GM19023 (cell line): ENCODE results near the gene AP3D1.

Source experiments
- ATAC-seq: cut with Tn5 transposase; IDR thresholded peaks from one replicate; pipeline ENCODE4 v1.9.1; 2021; ENCODE audit warnings: mild to moderate bottlenecking, moderate library complexity; ENCODE audit not compliant: unreplicated experiment

Gene AP3D1

DNA sequence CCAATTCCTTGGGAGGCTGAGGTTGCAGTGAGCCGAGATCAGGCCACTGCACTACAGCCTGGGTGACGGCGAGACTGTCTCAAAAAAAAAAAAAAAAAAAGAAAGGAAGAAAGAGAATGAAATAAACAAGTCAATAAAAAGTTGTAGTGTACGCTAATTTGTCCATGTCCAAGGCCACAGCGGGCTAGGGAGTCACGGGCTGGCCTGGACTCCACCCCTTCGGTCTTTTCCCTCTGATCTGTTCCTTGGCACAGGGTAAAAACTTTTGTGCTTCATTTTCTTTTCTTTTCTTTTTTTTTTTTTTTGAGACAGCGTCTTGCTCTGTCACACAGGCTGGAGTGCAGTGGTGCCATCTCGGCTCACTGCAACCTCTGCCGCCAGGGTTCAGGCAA, 80.9 kb downstream of the AP3D1 start:
- ATAC-seq = no peak

DNA sequence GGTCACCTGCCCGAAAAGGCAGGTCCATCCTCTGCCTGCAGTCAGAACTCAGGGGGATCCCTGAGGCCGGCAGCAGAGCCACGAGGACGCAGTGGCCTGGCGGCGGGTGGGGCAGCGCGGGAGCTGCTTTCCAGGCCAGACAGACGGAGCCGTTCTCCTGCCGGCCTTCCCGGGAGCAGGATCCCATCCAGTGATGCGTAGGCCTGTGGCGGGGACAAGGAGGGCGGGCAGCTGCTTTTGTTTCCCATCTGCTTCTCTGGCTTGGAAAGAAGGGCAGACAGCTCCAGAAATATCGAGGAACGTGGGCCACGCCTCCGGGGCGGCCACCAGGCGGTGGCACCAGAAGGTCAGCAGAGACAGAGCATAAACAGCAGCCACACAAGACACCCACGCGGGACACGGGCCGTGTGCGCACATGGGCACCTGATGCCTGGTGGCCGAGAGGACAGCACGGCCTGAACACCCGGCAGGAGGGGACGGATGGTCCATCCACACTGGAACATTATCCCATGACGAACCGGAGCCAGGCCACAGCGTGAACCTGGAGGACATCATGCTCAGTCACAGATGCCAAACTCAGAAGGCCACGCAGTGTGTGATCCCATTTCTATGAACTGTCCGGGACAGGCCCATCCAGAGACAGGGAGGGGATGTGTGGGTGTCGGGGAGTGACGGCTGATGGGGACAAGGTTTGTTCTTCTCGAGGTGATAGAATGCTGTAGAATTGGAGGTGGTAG, 86.4 kb downstream of the AP3D1 start:
- no peak for ATAC-seq

DNA sequence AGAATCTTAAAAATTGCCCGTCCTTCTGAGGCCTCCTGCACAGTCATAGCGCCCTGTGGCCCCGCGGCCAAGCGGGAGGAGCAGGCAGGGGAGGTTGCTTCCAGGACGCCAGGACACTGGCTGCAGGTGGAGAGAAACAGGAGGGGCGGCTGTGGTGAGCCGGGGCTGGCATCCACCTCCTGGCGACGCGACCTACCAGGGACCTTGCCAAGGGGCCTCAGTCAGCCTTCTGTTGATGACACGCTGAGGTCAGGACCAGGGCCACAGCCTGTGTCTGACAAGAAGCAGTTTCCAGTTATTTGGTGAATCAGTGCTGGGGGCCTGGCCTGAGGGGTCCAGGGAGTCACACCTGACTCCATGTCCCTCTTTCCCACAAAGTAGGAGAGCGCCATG, 87.0 kb downstream of the AP3D1 start:
- no peak for ATAC-seq

DNA sequence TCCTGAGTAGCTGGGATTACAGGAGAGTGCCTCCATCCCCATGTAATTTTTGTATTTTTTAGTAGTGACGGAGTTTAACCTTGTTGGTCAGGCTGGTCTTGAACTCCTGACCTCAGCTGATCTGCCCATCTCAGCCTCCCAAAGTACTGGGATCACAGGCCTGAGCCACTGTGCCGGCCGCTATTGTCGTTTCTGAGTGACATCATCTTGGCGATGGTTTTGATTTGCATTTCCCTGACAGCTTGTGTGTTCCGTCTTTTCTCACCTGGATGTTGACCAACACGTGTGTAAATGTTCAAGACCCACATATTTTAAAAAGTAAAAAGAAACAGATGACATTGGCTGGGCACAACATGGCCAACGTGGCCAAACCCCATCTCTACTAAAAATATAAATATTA, 87.5 kb downstream of the AP3D1 start:
- no peak for ATAC-seq

DNA sequence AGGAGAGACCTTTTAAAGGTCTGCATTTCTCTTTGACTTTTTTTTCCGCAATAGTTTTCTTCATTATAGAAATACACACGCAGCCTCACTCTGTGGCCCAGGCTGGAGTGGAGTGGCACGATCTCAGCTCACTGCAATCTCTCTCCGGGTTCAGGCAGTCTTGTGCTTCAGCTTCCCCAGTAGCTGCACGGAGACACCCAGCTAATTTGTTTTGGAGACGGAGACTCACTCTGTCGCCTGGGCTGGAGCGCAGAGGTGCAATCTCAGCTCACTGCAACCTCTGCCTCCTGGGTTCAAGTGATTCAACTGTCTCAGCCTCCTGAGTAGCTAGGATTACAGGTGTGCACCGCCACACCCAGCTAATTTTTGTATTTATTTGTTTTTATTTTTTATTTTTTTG, 88.6 kb downstream of the AP3D1 start:
- ATAC-seq = no peak

DNA sequence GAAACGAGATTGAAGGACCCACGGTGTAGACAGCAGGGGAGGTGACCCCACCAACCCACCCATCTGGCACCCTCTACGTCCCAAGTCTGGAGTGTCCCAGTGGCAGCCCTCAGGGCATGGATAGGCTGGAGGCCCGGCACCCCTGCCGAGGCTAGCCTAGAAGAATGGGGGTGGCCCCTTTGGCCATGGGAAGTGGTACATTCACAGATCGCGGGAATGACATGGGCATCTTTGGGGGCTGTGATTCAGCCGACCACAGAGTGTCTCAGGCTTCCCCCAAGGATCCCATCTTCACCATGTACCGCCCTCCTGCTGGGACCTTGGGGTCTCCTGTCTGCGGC, 89.0 kb downstream of the AP3D1 start:
- no peak for ATAC-seq

DNA sequence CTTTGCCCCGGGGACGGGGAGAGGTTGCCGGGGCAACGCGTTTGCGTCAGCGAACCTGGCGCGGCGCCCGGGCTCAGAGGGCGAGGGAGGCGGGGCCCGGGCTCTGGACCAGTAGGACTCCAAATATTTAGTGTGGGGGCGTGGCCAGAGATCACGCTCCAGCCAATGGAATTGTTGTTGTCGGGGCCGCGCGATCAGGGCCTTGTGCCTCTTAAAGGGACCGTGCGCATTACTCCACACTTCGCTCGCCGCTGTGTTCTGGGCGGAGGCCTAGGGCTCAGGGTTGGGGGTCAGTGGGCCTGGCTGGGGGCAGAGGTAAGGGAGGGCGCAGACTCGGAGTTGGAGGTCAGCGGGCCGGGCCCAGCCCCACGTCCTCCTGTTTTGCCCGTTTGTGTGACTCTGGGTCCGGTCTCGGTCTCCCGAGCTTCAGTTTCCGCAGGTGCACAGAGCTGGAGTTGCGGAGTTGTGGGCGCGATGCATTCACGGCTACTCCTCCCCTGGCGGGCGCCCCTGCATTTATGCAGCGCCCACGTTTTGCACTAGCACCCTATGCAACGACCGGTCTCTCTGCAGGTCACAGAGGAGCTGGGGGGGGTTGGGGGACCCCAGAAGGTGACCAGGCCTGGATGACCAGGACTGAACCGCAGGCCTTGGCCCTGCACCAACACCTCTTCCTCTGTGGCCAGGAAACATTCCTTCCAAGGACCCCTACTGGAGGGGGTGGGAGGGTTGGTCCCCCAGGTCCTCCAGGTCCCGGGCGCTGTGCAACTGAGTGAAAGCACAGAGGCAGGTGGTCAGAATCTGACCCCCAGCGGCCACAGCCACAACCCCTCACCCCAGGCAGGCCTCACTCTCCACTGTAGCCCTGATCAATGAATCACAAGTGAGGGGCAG, 89.6 kb downstream of the AP3D1 start:
- ATAC-seq = peak; percentile 80

DNA sequence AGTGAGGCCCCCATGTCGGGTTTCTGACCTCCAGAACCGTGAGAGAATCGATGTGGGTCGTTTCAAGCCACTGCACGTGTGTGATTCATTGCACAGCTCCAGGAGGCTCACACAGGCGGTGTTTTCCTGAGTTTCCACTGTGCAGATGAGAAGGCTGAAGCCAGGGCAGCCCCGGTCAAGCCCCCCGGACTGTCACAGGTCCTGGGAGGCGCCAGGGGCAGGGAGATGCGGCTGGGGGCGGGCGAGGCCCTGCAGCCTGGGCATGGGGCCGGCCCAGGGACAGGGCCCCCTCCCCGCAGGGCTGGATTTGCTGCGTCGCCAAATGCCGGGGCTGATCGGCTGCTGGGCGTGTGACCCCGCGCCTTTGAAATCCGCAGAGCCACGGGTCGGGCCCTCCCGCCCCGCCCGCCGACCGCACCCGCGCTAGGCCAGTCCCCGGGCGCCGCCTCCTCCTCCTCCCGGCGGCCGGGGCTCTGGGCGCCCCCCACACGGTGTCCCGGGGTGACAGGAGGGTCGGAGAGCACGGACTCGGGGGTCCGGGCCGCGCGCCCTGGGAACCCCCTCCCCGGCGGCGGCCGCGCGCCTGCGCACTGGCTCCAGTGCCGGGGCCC, 90.4 kb downstream of the AP3D1 start:
- ATAC-seq = peak; percentile 31

DNA sequence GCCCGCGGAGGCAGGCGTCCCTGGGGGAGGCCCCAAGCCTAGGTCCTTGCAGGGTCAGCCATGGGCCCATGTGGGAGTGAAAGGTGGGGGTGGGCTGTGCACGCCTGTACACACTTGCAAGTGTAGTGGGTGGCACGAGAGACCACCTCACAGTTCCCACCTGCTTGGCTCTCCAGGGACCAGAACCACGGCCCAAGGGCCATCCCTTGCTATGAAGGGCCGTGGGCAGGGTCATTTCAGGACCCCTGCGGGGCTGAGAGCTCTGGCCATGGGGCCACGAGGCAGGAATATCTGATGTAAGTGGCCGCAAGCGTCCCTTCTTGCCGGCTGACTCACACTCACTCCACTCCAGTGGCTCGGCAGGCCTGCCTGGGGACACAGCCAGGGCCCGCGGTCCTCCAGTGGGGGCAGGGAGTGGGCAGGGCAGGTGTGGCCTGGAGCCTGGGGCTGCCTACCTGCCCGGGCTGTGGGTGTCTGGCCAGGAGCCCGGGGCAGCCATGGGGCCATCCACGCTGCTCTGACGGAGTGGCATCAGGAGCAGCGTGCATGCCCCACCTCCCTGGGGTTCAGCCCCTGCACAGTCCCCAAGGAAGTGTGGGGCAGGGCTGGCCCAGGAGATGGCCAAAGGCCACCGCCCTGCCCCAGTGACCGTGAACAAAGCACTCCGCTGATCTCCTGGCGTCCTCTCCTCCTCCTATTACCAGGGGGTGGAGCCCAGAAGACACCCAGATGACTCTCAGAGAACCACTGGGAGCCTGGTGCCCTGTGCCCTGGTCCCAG, 91.8 kb downstream of the AP3D1 start:
- no peak for ATAC-seq

DNA sequence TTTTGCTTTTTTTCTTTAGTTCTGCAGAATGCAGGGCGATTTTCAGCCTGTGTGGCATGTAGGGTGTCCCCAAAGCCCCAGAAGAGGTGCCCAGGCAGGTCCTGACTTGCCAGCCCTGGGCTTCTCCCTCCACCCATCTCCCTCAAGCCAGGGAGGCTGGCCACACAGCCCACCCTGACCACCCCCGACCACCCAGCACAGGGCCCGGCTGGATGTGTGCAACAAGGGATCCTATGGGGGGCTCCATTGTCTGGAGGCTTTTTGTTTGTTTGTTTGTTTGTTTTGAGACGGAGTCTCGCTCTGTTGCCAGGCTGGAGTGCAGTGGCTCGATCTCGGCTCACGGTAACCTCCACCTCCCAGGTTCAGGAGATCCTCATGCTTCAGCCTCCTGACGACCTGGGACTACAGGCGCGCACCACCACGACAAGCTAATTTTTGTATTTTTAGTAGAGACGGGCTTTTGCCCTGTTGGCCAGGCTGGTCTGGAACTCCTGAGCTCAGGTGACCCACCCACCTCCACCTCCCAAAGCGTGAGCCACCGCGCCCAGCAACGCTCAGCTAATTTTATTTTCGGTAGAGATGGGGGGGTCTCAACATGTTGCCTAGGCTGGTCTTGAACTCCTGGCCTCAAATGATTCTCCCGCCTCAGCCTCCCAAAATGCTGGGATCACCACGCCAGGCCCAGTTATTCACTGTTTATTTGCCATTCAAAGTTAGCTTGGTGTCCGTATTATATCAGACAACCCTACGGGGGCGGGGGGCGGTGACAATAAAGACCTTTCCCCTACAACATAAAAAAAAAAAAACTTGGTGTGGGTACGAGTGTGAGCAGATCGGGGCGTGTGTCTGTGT, 92.6 kb downstream of the AP3D1 start:
- no peak for ATAC-seq

DNA sequence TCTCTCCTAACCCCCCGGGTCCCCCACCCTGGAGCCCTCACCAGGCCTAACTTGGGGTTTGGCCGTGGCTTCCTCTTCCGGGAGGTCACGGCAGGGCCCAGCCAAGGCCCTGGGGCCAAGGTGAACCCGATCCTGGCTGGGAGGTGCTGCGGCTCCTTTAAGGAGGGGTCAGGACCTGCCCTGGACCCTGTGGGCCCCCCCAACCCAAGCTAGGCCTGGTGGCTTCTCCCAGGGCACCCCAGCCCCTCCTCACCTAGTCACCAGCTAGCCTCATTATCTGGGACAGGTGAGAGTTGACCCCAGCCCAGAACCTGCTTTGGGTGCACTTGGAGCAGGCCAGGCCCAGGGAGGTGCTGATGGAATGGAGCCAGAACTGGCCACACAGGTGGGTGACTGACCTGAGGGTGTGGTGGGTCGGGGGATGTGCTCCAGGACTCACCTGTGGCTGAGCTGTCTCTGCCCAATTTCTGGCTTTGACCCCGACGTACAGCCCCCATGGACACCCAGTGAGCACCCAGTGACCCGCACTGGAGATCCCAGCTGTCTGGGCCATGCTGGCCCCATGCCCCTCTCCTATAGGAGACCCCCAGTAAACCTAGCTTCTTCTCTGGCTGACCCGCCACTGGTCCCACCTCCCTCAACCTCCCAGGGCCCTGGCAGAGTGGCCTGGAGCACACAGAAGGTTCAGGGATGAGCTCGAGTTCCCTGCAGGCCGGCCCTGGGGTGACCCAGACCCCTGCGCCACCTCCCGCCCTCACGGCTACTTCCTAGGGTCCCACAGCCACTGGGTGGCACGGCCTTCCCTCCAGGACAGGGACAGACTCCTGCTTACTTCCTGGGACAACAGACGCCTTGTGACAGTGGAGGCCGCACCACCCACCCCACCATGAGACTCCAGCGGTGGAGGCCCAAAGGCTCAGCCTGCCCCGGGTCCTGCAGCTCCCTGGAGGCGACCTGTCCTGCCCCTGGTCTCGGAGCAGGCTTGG, 93.6 kb downstream of the AP3D1 start:
- ATAC-seq = no peak

DNA sequence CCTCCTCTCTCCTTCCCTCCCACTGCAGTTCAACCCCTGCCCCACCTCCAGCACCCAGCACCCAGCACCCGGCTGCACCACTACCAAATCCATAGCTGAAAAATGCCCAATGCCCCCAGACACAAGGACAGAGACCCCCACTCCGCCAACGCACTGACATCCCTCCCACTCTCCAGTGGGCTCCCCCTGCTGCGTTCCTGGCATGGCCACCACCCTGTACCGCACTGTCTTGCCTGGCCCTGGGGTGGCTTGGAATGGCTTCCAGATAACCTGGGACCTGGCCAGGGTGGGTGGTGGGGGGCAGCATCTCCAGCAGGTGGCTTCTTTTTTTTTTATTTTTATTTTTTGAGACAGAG, 94.6 kb downstream of the AP3D1 start:
- ATAC-seq = no peak

DNA sequence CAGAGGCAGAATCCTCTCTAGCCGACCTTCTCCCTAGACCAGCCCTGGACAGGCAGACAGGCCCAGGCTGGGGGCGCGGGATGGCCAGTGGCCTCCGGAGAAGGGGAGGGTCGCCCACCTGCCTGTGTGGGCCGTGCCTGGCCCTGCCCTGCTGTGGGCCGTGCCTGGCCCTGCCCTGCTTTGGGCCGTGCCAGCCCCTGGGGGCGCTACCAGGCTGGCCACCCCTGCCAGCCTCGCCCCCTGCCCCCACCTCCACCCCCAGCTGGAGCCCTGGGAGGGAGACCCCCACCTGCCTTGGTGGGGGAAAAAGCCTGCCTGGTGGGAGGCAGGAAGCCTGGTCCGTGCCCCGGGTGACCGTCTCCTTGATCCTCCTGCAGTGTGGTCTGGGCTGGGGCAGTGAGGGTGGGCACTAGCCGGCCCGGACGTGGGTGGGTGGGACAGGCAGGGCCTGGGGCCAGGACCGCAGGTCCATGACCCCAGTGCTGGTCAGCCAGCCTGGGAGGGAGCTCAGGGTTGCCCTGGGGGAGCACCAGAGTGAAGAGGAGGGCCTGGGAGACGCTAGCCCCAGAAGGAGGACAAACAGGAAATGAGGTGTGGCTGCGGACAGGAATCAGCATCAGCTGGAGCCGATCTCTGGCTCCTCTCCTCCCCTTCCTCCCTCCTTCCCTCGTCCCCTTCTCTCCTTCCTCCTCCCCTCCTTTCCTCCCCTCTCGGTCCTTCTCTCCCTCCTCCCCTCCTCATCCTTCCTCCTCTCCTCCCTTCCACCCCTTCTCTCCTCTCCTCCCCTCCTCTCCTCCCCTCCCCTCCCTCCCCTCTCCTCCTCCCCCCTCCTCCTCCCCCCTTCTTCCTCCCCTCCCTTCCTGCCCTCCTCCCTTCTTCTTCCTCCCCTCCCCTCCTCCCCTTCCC, 95.2 kb downstream of the AP3D1 start:
- no peak for ATAC-seq

DNA sequence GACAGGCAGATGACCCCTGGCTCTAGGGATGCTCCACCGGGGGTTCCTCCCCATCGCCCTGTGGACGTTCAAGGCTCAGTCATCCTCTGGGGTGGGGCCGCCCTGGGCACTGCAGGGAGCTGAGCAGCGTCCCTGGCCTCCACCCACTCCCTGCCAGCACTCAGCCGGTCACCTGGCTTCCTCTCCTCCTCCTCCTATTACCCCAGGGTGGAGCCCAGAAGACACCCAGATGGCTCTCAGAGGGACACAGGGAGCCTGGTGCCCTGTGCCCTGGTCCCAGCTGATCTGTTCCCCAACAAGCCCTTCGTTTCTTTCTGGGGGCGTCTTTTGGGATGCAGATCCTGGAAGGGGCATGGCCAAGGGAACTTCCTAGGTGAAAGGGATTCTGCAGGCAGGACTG, 96.6 kb downstream of the AP3D1 start:
- no peak for ATAC-seq

DNA sequence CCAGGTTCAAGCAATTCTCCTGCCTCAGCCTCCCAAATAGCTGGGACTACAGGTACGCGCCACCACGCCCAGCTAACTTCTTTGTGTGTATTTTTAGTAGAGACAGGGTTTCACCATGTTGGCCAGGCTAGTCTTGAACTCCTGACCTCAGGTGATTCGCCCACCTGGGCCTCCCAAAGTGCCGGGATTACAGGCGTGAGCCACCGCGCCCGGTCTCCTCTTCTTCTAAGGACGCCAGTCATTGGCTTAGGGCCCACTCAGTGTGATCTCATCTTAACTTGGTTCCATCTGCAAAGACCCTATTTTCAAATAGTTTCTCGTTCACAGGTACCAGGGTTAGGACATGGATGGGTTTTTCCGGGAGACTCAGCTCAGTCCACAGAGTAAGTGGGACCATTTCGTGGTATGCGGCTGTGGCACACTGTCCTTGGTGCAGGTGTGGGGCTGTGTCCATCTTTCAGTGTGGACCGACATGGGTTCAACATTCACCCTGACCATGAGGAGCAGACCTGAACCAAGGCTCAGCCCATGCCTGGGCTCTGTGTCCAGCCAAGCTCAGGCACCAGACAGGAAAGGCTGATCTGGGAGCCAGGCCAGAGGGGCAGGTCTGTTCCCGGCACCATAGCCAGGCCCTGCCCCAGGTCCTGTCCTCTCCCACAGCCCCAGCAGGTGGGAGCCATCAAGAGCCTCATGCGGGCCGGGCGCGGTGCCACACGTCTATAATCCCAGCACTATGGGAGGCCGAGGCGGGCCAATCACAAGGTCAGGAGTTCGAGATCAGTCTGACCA, 97.6 kb downstream of the AP3D1 start:
- ATAC-seq = no peak

DNA sequence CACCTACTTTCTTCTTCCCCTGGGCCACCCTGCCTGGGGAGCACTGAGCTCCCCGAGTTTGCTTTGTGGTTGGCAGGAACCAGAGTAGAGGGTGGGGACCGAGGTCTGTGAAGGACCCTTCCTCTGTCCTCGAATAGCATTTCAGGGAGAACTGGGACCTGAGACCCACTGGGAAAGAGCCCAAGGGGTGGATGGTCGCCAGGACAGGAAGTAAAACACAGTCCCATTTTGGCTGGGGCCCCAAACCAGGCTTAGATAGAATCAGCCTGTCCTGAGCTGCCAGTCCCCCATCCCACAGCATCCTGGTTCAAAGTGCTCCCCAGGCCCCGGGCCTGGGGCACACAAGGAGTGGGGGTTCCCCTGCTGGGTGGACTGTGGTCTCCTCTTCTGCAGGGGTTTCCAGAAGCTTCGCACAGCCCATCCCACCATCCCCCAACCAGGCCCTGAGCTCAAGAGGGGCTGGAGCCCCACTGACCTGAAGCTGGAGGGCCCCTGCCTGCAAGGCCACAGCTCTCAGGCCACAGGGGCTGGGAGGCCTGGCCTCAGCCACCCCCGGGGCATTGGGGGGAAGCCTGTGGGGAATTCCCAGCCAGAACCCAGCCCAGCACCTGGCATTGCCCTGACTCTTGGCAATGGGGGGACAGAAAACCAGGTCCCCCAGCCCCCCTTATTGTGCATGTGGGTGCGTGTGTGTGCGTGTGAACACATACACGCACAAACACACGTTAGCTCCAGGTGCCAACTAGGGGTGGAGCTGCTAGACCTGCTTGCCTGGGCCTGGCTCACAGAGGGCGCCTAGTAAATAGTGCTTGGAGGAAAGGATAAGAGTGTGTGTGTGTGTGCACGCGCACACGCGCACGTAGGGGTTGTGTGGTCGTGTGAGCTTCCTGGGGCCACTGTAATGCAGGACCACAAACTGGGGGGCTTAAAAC, 99.3 kb downstream of the AP3D1 start:
- ATAC-seq = no peak
